ENCODE data around the gene UBTD1.

The UBTD1 gene

DNA sequence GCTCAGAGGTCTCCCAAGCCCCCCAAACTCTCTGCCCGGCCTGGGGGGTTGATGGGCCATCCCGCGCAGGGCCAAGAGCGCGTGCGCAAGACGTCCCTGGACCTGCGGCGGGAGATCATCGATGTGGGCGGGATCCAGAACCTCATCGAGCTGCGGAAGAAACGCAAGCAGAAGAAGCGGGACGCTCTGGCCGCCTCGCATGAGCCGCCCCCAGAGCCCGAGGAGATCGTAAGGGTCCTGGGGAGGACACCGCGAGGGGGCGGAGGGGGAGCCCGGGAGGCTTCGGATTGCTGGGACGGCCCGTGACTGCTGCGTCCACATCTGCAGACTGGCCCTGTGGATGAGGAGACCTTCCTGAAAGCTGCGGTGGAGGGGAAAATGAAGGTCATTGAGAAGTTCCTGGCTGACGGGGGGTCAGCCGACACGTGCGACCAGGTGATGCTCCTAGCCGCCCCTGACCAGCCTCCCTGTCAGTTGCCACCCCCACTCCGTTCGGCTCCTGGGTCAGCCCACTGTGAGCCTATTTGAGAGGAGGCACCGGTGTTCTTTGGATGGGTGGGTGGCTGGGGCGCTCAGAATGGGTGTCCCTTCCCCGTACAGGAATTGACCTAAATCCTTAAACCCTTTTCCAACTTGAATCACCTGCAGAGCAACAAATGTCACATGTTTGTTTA is 79.6 kb downstream of the UBTD1 start:
- TF ChIP-seq, protein P1, sequence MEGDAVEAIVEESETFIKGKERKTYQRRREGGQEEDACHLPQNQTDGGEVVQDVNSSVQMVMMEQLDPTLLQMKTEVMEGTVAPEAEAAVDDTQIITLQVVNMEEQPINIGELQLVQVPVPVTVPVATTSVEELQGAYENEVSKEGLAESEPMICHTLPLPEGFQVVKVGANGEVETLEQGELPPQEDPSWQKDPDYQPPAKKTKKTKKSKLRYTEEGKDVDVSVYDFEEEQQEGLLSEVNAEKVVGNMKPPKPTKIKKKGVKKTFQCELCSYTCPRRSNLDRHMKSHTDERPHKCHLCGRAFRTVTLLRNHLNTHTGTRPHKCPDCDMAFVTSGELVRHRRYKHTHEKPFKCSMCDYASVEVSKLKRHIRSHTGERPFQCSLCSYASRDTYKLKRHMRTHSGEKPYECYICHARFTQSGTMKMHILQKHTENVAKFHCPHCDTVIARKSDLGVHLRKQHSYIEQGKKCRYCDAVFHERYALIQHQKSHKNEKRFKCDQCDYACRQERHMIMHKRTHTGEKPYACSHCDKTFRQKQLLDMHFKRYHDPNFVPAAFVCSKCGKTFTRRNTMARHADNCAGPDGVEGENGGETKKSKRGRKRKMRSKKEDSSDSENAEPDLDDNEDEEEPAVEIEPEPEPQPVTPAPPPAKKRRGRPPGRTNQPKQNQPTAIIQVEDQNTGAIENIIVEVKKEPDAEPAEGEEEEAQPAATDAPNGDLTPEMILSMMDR (IDR thresholded peaks at IDR 0.05): no peak

DNA sequence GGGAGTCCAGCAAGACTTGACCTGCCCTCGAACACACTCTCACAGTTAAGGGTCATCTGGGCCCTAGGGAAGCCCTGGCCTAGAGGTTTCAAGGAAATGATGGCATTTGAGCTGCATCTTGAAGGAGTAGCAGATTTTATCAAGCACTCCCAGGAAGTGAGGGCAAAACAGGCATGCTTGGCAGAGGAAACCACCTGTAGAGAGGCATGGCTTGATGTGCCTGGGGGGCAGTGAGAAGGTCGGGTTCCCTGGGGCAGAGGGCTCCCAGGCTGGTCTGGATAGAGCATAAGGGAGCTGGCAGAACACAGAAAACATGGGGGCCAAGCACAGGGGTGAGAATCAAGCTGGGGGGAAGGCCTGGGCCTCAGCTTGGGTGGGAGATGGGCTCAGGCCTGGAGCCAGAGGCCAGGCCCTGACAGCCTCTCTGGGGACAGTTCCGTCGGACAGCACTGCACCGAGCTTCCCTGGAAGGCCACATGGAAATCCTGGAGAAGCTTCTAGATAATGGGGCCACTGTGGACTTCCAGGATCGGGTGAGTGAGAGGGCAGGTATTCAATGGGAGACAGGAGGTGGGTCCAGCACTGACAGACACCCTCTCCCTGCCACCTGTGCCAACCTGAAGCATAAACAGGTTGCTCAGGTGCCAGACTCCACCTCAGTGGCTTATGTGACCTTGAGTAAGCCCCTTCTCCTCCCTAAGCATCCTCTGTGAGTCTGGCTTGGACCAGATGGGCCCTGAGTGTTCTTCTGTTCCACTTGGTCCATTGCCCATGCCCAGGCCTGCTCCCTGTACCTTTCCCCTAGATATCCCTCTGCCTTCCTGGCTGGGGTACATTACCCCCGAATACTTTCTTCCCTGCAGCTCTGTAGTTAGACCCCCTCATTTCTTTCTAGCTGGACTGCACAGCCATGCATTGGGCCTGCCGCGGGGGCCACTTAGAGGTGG is 82.0 kb downstream of the UBTD1 start:
- TF ChIP-seq, protein P1 (IDR thresholded peaks at IDR 0.05): no peak

DNA sequence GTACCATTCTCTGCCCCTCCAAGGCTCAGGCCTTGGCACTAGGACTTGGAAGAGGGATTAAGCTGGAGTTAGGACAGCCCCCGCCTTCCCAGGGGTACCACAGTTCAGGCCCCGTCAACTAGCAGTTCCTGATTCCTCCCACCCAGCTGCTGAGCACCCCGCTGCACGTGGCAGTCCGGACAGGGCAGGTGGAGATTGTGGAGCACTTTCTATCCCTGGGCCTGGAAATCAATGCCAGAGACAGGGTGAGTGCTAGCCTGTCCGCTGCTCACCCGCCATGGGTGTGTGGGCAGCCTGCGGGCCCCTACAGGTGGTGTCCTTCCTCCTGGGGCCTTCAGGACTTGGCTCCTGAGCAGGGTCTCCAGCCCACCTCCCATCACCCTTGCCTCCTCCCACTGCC is 83.4 kb downstream of the UBTD1 start:
- TF ChIP-seq, protein P1 (IDR thresholded peaks at IDR 0.05): no peak

DNA sequence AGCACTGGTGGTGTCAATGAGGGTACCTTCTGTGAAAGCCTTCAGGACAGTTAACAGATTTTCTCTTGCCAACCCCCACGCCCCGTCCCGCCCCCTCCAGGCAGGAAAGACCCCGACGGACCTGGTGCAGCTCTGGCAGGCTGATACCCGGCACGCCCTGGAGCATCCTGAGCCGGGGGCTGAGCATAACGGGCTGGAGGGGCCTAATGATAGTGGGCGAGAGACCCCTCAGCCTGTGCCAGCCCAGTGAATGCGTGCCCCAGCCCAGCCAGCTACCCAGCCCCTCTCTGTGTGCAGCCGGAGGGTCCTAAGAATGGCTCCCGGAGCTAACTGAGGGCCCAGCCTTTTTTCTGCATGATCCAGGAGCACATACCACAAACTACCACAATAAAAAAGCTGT is 84.8 kb downstream of the UBTD1 start:
- TF ChIP-seq, protein P1 (IDR thresholded peaks at IDR 0.05): no peak

DNA sequence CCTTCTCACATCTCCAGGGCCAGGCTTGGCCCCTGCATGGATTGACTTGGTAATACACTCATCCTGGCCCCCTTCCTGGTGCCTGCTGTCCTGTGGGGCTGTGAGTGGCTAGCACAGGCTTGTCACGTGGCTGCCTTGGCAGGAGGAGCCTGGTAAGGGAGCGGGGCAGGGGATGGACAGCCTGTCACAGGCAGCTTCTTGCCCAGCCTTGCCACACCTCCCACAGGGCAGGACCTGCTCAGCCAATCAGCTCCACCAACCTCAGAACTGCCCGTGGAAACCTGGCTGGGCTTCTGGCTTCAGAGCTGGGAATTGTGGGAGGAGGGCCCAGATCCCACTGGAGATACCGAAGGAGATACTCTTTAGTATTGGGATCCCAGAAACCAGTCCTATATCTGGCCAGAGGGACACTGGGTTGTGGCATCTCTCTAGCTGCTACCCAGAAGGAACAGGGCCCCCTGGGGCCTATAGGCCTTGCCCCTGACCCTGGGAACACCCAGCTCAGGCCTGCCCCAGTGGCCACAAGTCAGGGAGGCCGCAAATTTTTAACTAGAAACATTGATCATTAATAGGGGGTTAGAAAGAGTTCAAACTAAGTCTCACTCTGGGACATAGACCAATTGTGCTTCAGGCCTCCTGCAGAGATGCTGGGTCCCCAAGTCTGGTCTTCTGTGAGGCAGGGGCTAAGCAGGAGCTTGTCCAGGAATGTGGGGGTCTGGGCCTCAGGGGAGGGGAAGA is 85.5 kb downstream of the UBTD1 start, which contains the start of gene HOGA1:
Gene HOGA1 (plus strand): TSS at position 330 of the 738 bp plus-strand sequence. CDS start 315 bp downstream, at position 645.
- TF ChIP-seq, protein P1 (IDR thresholded peaks at IDR 0.05): no peak

DNA sequence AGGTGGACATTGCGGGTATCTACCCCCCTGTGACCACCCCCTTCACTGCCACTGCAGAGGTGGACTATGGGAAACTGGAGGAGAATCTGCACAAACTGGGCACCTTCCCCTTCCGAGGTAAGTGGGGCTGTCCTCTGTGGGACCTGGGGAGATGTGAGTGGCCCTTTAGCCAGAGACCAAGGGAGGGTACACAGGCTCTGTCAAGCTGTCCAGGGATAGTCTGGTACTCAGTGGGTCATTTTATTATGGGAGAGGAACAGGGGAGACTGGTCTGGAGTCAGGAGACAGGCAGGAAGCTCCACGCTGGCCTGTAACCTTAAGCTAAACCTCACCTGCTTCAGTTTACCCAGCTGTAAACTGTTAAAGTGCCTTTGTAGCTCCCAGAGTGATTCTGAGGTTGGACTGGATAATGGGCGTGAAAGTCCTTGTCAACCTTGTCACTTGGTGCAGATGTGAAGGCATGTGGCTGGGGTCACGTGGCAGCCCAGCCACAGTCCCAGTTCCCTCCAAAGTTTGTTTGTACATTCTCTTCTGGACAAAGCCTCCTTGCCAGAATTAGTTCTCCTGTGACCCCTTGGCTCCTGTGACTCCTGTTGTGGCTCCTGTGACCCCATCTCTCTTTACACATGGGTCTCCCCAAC is 86.2 kb downstream of the UBTD1 start:
- TF ChIP-seq, protein P1 (IDR thresholded peaks at IDR 0.05): no peak

DNA sequence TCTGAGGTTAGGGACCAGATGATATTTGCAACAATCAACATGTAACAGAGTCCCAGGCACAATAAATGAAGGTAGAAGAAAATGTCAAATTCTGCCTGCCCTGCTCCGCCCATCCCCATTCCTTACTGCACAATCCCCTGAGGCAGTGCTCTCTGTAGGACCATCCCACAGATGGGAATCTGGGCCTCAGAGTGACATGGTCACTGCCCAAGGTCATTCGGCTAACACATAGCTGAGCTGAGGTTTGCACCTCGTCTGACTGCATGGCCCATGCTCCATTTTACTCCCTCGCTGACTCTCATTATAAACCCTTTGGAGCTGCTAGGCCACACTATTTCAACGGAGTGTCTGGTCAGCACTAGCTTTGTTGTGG is 86.7 kb downstream of the UBTD1 start:
- TF ChIP-seq, protein P1 (IDR thresholded peaks at IDR 0.05): no peak

All from LNCAP (cell line).